ENCODE data around the gene GPR158.

DNA sequence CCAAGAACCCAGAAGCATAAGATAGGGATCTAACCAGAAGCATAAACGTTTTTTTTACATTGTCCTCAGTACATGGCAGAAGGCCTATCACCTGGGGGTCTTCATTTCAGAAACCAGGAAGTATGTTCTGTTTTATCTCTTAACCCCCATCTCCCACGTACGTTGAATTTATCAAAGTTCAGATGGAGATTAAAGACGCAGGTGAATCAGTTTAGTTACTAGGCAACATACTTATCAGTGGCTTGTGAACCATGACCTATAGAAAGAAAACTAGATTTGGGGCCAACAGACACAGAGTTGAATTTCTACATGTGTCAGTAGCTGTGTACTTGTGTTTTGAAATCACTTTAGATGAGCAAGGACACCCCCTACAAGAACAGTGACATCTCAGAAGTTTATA, 122.7 kb downstream of the GPR158 start:
- TF ChIP-seq GATA3 (IDR thresholded peaks at IDR 0.05; ENCODE audit: low read depth, low read length) (no peak), GATA2 (IDR thresholded peaks at IDR 0.05; ENCODE audit: low read depth, low read length) (no peak)
